OCI-LY7 (cell line): ENCODE results near the gene FCAMR.

ENCODE experiments used
- EZH2phosphoT487 ChIP-seq: fragments of 200-600 bp; sonication (generic); IDR thresholded peaks from 2 replicates; pipeline ENCODE4 v1.6.1; 2018; ENCODE audit warnings: low read depth, borderline replicate concordance, mild to moderate bottlenecking, mixed run types, antibody characterized with exemption, low read length, moderate library complexity, mixed read lengths
- TF ChIP-seq, protein P1 (sequence below): fragments of 200-600 bp; sonication (generic); conservative IDR thresholded peaks from 2 replicates; pipeline ENCODE4 v1.5.1; 2014; ENCODE audit warnings: mild to moderate bottlenecking, antibody characterized with exemption, low read length, moderate library complexity, mixed read lengths

DNA sequence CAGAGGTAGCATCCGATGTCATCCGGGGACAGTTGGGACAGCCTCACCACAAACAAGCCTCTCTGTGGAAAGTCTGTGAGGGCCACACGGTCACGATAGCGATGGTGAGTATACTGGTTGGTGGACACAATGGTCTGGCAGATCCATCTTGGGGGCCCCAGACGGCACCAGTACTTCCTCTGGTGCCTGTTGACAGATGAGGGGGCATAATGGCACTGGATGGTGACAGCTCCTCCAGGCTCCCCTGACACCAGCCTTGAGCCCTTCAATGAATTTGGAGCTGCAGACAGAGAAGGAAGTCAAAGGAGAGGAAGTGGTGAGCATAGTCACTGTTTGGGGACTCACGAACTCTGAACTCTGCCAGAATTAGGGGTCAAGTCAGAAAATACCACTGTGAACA, 8.0 kb downstream of the FCAMR start:
- TF ChIP-seq, protein P1, sequence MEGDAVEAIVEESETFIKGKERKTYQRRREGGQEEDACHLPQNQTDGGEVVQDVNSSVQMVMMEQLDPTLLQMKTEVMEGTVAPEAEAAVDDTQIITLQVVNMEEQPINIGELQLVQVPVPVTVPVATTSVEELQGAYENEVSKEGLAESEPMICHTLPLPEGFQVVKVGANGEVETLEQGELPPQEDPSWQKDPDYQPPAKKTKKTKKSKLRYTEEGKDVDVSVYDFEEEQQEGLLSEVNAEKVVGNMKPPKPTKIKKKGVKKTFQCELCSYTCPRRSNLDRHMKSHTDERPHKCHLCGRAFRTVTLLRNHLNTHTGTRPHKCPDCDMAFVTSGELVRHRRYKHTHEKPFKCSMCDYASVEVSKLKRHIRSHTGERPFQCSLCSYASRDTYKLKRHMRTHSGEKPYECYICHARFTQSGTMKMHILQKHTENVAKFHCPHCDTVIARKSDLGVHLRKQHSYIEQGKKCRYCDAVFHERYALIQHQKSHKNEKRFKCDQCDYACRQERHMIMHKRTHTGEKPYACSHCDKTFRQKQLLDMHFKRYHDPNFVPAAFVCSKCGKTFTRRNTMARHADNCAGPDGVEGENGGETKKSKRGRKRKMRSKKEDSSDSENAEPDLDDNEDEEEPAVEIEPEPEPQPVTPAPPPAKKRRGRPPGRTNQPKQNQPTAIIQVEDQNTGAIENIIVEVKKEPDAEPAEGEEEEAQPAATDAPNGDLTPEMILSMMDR: no peak
- no peak for TF ChIP-seq EZH2phosphoT487
